DMS 273 (cell line): ENCODE results near the gene DR1.

Experiments used
- DNase-seq: peaks from one replicate; lab custom pipeline; 2025; ENCODE audit not compliant: unreplicated experiment; lab: John Stamatoyannopoulos, UW

Gene DR1

GRCh38 chr1:93345633-93346420, at the start of gene DR1:
DR1 (plus strand) TSS chr1:93345907; CDS start chr1:93346646, 739 bp downstream.
- peak; percentile 98 for DNase-seq

GRCh38 chr1:93296555-93297154, 49.1 kb upstream of the DR1 start:
- DNase-seq: peak; percentile 66

GRCh38 chr1:93301131-93301530, 44.6 kb upstream of the DR1 start:
- DNase-seq: no peak

DNA sequence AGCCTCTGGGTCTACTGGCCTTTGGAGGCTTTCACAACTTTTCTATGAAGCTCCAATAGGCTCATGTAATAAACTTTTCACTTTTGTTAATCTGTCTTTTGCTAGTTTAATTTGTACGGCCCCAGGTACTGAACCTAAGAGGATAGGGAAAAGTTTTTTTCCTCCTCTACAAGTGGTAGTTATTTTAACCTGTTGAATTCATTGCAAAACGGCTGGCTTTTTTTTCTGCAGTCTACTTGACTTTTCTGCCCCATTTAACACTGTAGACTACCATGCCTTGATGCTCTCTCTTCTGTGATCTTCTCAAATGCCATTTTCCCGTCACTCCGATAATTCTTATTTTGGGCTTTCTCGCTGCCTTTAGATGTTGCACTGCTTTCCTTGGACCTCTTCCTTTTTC, 43.6 kb upstream of the DR1 start:
- DNase-seq: no peak

DNA sequence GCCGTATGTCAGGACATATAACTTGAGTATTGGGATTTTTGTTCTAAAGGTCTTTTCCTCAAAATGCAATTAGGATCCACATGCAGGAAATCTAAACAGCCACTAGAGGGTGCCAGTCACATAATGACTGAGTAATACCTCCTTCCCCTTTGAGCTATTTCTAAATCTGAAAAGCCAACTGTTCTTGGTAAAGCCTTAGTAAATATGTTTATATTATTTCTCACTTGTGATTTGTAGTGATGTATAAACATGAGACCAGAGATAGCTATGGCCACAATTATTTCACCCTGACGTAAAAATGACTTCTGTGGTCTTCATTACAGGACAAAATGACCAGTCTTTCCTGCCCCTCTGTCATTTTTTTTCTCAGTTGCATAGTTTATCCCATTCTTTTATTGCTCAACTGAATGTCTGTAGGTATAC, 41.0 kb upstream of the DR1 start:
- peak; percentile 87 for DNase-seq

GRCh38 chr1:93306920-93307319, 38.8 kb upstream of the DR1 start:
- DNase-seq: no peak

DNA sequence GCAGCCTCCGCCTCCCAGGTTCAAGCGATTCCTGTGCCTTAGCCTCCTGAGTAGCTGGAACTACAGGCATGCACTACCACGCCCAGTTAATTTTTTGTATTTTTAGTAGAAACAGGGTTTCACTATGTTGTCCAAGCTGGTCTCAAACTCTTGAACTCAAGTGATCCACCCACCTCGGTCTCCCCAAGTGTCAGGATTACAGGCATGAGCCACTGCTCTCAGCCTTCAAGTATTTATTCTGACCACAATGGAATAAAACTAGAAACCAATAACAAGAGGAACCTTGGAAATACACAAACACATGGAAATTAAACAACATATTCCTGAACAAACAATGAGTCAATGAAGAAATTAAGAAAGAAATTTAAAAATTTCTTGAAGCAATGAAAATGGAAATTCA, 32.7 kb upstream of the DR1 start:
- DNase-seq: no peak

DNA sequence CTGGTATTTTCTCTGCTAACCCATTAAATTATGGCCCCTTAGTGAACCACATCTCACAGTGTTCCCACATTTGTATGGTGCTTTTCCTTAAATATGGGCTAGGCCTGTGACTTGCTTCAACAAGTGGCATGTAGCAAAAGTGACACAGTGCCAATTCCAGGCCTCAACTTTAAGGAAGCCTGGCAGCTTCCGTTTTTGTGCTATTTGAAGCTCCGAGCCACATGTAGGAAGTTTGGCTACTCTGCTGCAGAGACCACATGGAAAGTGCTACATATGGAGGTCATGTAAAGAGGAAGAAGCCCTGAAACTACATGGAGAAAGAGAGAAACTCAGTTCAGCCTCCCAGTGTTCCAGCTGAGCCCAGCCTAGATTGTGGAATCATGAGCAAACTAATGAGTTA, 28.5 kb upstream of the DR1 start:
- DNase-seq: no peak

GRCh38 chr1:93317943-93318342, 27.8 kb upstream of the DR1 start:
- DNase-seq: no peak

DNA sequence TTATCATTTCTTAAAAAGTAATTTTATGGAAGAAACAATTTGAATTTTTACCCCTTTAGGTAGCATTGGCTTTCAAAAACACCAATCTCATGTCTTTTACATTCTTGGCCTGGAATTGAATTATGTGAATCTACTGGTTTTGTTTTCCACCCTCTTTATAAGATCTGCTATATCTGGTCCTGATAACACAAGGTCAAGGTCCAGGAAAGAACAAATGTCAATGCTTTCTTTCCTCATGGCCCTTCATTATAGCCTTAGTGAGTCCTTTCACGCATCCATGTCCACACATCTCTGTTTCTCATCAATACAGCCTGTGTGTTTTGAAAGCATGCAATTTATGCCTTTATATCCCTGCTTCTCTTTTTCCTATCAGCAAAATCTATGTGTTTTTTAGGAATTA, 24.0 kb upstream of the DR1 start:
- DNase-seq: no peak

GRCh38 chr1:93322349-93322748, 23.4 kb upstream of the DR1 start:
- no peak for DNase-seq

- no peak for DNase-seq
These were observed 22.4 kb upstream of the DR1 start for GRCh38 chr1:93323185-93323820.

- DNase-seq: no peak
These were observed 20.9 kb upstream of the DR1 start for GRCh38 chr1:93324486-93325464.

DNA sequence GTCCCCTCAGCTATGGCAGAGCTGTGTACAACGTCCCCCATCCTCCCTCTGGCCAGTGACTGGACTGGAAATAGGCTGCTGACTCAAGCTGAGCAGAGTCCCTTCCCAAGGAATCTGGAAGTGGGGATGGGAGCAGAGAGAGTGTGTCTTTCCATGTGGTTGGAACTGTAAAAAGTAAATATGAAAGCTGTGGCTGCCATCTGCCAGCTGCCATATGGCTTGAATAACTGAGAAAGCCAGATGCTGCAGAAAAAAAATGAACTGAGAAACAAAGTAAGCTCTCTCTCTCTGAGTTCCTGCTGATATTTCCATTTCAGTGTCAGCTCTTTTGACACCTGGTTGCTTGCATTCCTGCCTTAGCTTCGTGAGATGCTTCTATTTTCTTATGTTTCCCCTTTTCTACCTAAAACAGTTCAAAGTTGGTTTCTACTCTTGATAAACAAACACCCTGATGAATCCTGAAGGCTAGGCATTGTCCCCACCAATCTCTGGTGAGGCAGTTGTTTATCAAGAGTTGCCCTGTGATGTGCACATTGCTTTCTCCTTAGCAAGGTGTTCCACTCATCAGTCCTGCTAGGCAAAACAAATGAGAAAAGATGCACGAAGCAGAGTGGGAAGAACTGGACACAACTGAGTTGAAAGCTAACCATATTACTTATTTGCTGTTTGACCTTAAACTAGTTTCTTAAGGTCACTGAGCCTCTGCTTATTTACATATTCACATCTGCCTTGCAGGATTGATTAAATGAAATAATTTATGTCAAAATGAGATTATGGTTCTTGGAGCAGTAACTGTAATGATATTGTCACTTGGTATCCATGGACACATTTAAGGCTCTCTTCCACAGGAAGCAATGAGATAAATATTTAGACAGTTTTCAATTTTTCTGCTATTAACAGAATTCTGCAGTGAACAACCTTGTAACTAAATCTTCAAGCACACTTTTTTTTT, 16.6 kb upstream of the DR1 start:
- DNase-seq: peak; percentile 96

DNA sequence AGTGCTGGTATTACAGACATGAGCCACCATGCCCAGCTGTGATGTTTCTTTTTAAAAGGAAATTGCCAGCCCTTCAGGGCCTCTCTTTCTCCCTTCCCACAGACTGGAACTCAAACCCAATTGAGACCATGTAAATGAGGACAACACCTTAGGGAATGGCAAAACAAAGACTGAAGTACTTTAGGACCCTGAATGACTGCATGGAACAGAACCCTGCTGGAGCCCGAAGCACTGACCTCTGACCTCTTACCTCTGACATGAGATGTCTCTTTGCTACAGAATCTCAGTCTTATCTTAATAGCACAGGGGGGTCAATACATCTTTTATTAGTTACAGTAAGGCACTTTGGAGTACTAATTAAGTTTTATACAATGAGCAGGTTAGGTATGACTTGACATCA, 15.5 kb upstream of the DR1 start:
- no peak for DNase-seq

DNA sequence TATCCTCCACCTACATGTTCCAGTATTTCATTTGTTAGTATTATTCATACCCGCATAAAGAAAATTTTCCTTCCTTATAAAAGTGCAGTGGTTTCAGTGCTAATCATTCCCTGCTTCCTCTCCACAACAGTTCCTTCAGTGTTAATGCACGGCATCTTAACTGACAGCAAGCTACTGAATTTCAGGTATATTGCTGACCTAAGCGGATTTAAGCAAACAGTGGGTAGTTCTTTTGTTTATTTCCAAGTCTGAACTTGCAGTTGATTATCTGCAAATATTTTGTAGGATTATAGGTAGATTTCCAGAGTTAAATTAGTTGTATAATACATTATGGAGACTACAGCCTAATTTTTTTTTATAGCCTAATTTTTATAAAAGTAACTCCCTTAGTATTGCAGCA, 15.1 kb upstream of the DR1 start:
- DNase-seq: peak; percentile 21

DNA sequence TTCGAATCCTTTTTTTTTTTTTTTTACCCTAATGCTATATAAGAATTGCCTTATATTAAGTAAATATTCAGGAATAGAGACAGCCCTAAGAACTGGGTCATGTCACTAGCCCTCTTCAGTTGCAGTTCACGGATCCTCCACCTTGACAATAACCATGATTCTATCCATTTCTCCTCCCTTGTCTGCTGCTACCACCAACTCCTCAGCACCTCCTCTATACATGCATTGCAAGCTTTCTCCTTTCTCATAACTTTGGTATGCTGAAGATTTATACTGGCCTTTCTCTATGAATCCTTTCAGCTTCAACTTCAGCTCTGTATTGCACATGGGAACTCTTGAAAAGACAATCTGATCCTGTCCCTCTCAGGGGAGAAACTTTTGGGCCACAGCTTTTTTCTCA, 14.3 kb upstream of the DR1 start:
- no peak for DNase-seq

- no peak for DNase-seq
These were observed 13.3 kb upstream of the DR1 start for GRCh38 chr1:93332368-93332767.

DNA sequence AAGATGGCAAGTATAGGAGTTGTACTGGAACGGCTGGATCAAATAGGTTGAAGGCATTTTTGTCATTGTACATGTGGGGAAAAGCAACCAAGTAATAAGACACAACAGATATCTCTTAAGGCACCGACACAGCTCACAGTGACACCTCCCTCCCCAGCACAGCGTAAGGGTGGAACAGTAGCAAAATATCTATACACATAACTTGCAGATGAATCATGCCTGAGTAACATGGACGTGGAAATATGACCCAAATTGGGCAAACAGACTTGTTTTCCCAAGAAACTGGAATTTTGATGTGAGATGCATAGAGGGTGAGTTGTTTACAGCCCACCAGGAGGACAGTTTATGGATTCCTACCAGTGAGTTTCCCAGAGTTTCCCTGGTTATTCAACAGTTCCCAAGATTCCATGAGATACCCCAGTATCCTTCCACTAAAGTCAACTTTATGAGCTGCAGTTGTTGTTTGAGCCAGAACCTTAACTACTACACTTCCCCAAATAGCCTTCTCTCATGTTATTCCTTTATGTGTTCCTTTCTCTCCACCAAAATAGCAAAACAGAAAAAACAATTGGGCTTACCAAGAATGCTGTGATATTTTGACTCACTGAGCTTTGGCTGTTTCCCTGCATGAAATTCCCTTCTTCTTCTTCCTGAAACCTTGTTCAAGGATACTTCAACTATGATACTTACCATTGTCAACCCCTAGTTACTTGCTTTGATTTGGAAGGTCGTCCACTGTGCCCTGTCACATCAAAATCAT, 7.1 kb upstream of the DR1 start:
- DNase-seq: no peak
